Osteoblast (primary cell): ENCODE results near the gene ZNF282. TPM values are rescaled to one million over a fixed set of nuclear protein-coding genes. Genes with fewer than 3 reads are reported as not detected.

Source experiments
- DNase-seq: peaks from one replicate; pipeline ENCODE4 v3.0.0; 2011; ENCODE audit warnings: low spot score, mixed read lengths; ENCODE audit not compliant: insufficient read length; ENCODE audit errors: missing footprints
- H2AFZ ChIP-seq: 2 replicates; pipeline ENCODE4 v1.6.0; 2011; ENCODE audit warnings: mild to moderate bottlenecking, low read length
- H3K27ac ChIP-seq: 2 replicates; pipeline ENCODE4 v1.5.1; 2011; ENCODE audit warnings: mild to moderate bottlenecking, low read depth, low read length, moderate library complexity
- H3K27me3 ChIP-seq: 2 replicates; pipeline ENCODE4 v1.6.0; 2012; ENCODE audit warnings: mild to moderate bottlenecking, control low read depth, inconsistent platforms, low read length, moderate library complexity; ENCODE audit not compliant: insufficient read depth
- H3K36me3 ChIP-seq: 2 replicates; pipeline ENCODE4 v1.5.1; 2011; ENCODE audit warnings: mild to moderate bottlenecking, low read length, control low read depth, moderate library complexity; ENCODE audit not compliant: insufficient read depth
- H3K4me1 ChIP-seq: 2 replicates; pipeline ENCODE4 v1.5.1; 2011; ENCODE audit warnings: mild to moderate bottlenecking, low read length, control low read depth, moderate library complexity; ENCODE audit not compliant: insufficient read depth
- H3K4me2 ChIP-seq: 2 replicates; pipeline ENCODE4 v1.6.0; 2011; ENCODE audit warnings: mild to moderate bottlenecking, low read length; ENCODE audit not compliant: insufficient read depth
- H3K4me3 ChIP-seq: fragments of 200-600 bp; sonication (generic); 3 replicates; pipeline ENCODE4 v1.5.1; 2012; ENCODE audit warnings: mild to moderate bottlenecking, low read length, inconsistent platforms; ENCODE audit not compliant: insufficient read depth
- H3K79me2 ChIP-seq: 2 replicates; pipeline ENCODE4 v1.6.0; 2012; ENCODE audit warnings: mild to moderate bottlenecking, low read length, control low read depth, inconsistent platforms; ENCODE audit not compliant: insufficient read depth
- H3K9me3 ChIP-seq: 2 replicates; pipeline ENCODE4 v1.5.1; 2011; ENCODE audit warnings: low read depth, low read length, control low read depth
- H4K20me1 ChIP-seq: 2 replicates; pipeline ENCODE4 v1.6.0; 2012; ENCODE audit warnings: mild to moderate bottlenecking, low read length, control low read depth; ENCODE audit not compliant: insufficient read depth
- total RNA-seq: library from RNA; depleted of rRNA; stranded (reverse); fragments of >200 nt; gene quantifications from 2 replicates; pipeline ENCODE4 v1.2.3, GENCODE V29; 2012
- TF ChIP-seq, protein P1 (sequence below): IDR thresholded peaks from 2 replicates; pipeline ENCODE4 v1.5.1; 2011; ENCODE audit warnings: mild to moderate bottlenecking, low read depth, low read length, moderate library complexity; ENCODE audit errors: extremely low read depth

The ZNF282 gene
- total RNA-seq, 1 donor, result 28.6 TPM

DNA sequence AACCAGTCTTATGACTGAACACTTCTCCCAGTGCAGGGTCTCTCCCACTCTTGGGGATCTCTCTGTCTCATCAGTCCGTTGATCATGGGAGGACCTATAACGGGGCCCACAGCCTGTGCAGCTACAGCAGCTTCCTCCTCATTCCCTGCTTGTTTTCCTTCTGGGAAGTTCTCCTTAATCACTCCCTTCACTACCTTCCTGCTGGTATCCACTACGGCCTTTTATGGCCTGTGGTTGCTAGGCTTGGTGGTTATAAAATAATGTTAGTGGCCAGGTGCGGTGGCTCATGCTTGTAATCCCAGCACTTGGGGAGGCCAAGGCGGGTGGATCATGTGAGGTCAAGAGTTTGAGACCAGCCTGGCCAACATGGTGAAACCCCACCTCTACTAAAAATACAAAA is 3.5 kb upstream of the ZNF282 start:
- Histone ChIP-seq H3K27me3 (peaks cover 7% of the 10 kb centered on the region), H3K4me2 (no peak overlapping the region), H3K79me2 (peaks cover 17% of the 10 kb centered on the region), H2AFZ (no peak overlapping the region), H3K4me3 (no peak overlapping the region), H3K4me1 (peaks cover 4% of the 10 kb centered on the region), H3K9me3 (no peaks in the 10 kb centered on the region), H3K27ac (no peak overlapping the region), H3K36me3 (no peaks in the 10 kb centered on the region), H4K20me1 (peaks cover 9% of the 10 kb centered on the region)
- TF ChIP-seq, protein P1, sequence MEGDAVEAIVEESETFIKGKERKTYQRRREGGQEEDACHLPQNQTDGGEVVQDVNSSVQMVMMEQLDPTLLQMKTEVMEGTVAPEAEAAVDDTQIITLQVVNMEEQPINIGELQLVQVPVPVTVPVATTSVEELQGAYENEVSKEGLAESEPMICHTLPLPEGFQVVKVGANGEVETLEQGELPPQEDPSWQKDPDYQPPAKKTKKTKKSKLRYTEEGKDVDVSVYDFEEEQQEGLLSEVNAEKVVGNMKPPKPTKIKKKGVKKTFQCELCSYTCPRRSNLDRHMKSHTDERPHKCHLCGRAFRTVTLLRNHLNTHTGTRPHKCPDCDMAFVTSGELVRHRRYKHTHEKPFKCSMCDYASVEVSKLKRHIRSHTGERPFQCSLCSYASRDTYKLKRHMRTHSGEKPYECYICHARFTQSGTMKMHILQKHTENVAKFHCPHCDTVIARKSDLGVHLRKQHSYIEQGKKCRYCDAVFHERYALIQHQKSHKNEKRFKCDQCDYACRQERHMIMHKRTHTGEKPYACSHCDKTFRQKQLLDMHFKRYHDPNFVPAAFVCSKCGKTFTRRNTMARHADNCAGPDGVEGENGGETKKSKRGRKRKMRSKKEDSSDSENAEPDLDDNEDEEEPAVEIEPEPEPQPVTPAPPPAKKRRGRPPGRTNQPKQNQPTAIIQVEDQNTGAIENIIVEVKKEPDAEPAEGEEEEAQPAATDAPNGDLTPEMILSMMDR, result no peak
- DNase-seq, result peak; percentile 49

DNA sequence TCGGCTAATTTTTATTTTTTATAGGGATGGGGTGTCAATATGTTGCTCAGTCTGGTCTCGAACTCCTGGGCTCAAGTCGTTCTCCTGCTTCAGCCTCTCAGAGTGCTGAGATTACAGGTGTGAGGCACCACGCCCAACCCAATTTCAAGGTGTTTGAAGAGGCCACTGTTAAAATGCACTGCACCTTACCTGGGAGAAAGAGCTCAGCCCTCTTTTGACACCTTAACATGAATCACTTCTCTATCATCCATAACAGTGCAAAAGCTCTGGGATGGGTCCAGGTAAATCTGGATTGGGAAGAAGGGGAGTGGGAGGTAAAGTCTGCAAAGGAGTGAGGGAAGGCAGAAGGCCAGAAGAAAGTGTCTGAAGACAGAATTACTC is 557 bp upstream of the ZNF282 start:
- Histone ChIP-seq H3K36me3 (peaks cover 15% of the 10 kb centered on the region), H4K20me1 (peaks cover 27% of the 10 kb centered on the region), H3K4me3 (peak overlapping the region; percentile 93), H3K4me2 (peak overlapping the region; percentile 93), H3K9me3 (no peaks in the 10 kb centered on the region), H3K79me2 (peaks cover 46% of the 10 kb centered on the region), H3K27ac (peak overlapping the region; percentile 75), H2AFZ (peak overlapping the region; percentile 73), H3K4me1 (peaks cover 9% of the 10 kb centered on the region), H3K27me3 (peaks cover 5% of the 10 kb centered on the region)
- DNase-seq, result no peak
- TF ChIP-seq, protein P1, result no peak

DNA sequence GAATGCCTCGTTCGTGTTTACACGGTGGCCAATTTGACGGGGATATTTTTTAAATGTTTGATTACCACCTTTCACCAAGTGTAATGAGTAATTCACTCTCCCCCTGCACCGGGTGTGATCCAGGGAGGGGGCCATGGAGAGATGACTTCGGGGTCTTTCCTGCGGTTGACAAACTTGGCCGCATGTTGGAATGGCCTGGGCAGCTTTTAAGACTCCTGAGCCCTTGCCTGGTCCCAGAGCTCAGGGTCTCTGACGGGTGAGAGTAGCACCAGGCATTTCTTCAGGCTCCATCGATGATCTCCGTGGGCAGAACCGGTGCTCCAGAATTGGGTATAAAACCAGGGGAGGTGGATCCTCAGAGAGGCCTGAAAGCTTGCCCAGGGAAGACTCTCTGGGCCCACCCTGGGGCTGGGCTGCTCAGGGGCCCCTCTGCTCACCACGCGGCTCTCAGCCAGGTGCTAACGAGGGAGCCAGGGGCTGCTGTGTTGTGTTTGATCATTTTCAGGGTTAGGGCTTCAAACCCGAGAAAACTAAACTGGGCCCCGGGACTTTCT is 882 bp downstream of the ZNF282 start:
- H3K9me3 ChIP-seq, result no peaks in the 10 kb centered on the region
- H3K79me2 ChIP-seq, result peaks cover 59% of the 10 kb centered on the region
- TF ChIP-seq, protein P1, result no peak
- H3K36me3 ChIP-seq, result peaks cover 29% of the 10 kb centered on the region
- no peaks in the 10 kb centered on the region for H3K27me3 ChIP-seq
- peak; percentile 75 for DNase-seq
- peak overlapping the region; percentile 93 for H3K4me3 ChIP-seq
- peak overlapping the region; percentile 75 for H3K27ac ChIP-seq
- peak overlapping the region; percentile 74 for H2AFZ ChIP-seq
- H3K4me2 ChIP-seq, result peak overlapping the region; percentile 98
- H4K20me1 ChIP-seq, result peaks cover 31% of the 10 kb centered on the region
- peaks cover 9% of the 10 kb centered on the region for H3K4me1 ChIP-seq

DNA sequence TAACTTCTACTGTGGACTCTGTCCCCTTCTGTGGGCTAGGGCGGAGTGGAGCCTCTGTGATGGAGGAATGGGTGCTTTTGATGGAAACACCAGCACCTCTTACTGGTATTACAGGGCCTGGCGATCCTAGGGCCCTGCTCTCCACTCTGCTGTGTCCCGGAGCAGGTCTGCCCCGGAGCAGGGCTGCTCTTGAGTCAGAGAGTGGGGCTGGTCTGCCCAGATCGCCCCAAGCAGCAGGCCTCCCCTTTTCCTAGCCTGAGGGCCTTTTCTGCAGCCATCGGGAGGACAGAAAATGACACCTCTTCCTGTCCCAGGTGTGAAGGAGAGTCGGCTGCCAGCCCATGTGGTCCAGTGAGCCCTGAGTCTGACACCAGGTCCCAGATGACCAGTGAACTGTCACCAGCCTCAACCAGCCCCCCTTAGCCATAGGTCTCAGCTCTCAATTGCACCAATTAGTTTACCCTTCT is 1.4 kb downstream of the ZNF282 start:
- H3K4me2 ChIP-seq, result peak overlapping the region; percentile 98
- no peaks in the 10 kb centered on the region for H3K27me3 ChIP-seq
- peak overlapping the region; percentile 41 for H2AFZ ChIP-seq
- H3K79me2 ChIP-seq, result peaks cover 63% of the 10 kb centered on the region
- TF ChIP-seq, protein P1, result no peak
- peaks cover 9% of the 10 kb centered on the region for H3K4me1 ChIP-seq
- peaks cover 32% of the 10 kb centered on the region for H3K36me3 ChIP-seq
- H3K9me3 ChIP-seq, result no peaks in the 10 kb centered on the region
- peaks cover 31% of the 10 kb centered on the region for H4K20me1 ChIP-seq
- H3K4me3 ChIP-seq, result peak overlapping the region; percentile 93
- peak; percentile 93 for DNase-seq
- H3K27ac ChIP-seq, result peak overlapping the region; percentile 75
